Measurements from ENCODE around the gene FAM227B.

The FAM227B gene

DNA sequence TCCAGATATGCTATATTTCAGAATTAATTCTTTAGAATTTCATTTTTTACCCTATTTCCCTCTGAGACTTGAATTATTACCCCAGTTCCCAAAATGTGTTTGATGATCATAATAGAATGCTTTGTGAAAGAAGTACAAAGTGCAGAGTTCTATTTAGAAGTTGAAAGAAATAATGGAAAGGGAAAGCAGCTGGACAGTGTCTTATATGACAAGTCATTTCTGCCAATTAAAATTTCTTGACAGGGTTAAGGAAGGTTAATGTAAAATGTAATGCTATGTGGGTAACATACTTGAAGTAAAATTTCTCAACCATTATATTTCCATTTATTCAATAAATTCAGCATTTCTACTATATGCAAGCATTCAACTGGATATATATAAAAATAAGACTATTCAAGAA is 164.5 kb downstream of the FAM227B start:
- Histone ChIP-seq H3K27me3 (ENCODE audit: insufficient read depth, low read length, poor library complexity, severe bottlenecking) (no peaks in the 10 kb centered on the region), H3K79me2 (ENCODE audit: insufficient read depth, low read length) (no peaks in the 10 kb centered on the region), H3K9me3 (ENCODE audit: insufficient read depth, low read depth, low read length) (no peaks in the 10 kb centered on the region), H3K9me2 (replicated peaks; ENCODE audit: low read depth, low read length) (no peaks in the 10 kb centered on the region), H3K4me3 (ENCODE audit: low read length, poor library complexity, severe bottlenecking) (no peak overlapping the region), H3K36me3 (ENCODE audit: insufficient read depth, low read length) (no peaks in the 10 kb centered on the region), H3K4me2 (ENCODE audit: low read depth, low read length, poor library complexity, severe bottlenecking) (no peak overlapping the region), H3K9ac (ENCODE audit: low read depth, low read length, poor library complexity, severe bottlenecking) (no peak overlapping the region), H2AFZ (ENCODE audit: low read length) (no peak overlapping the region), H3F3A (ENCODE audit: low read depth) (no peaks in the 10 kb centered on the region), H4K20me1 (ENCODE audit: insufficient read depth, low read length, poor library complexity, severe bottlenecking) (no peaks in the 10 kb centered on the region), H3K4me1 (ENCODE audit: insufficient read depth, low read length, poor library complexity, severe bottlenecking) (no peaks in the 10 kb centered on the region)
- TF ChIP-seq EZH2phosphoT487 (IDR thresholded peaks at IDR 0.05; ENCODE audit: borderline replicate concordance) = no peak
- TF ChIP-seq, protein P1, sequence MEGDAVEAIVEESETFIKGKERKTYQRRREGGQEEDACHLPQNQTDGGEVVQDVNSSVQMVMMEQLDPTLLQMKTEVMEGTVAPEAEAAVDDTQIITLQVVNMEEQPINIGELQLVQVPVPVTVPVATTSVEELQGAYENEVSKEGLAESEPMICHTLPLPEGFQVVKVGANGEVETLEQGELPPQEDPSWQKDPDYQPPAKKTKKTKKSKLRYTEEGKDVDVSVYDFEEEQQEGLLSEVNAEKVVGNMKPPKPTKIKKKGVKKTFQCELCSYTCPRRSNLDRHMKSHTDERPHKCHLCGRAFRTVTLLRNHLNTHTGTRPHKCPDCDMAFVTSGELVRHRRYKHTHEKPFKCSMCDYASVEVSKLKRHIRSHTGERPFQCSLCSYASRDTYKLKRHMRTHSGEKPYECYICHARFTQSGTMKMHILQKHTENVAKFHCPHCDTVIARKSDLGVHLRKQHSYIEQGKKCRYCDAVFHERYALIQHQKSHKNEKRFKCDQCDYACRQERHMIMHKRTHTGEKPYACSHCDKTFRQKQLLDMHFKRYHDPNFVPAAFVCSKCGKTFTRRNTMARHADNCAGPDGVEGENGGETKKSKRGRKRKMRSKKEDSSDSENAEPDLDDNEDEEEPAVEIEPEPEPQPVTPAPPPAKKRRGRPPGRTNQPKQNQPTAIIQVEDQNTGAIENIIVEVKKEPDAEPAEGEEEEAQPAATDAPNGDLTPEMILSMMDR (conservative IDR thresholded peaks at IDR 0.05; ENCODE audit: low read length) = no peak

DNA sequence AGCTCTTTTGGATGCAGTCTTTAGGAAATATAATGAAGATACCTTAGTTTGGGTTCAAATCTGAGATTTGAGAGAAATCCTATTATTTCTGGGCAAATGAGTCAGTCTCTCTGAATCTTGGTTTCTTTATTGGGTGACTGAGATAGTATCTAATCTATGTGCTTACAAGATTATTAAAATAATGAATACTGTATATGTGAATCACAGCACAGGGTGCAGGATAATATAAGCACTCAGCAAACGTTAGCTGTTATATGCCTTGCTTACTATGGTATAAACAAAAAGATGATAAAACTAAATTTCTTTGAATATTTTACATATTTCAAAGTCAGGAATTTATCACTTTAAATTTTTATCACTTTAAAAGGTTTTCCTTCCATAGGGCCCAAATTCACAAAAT is 168.0 kb downstream of the FAM227B start:
- H3K79me2 ChIP-seq (ENCODE audit: insufficient read depth, low read length) = no peaks in the 10 kb centered on the region
- H3K9me2 ChIP-seq (replicated peaks; ENCODE audit: low read depth, low read length) = no peaks in the 10 kb centered on the region
- no peak overlapping the region for H3K4me3 ChIP-seq (ENCODE audit: low read length, poor library complexity, severe bottlenecking)
- no peaks in the 10 kb centered on the region for H3K9me3 ChIP-seq (ENCODE audit: insufficient read depth, low read depth, low read length)
- H3K27me3 ChIP-seq (ENCODE audit: insufficient read depth, low read length, poor library complexity, severe bottlenecking) = no peaks in the 10 kb centered on the region
- no peaks in the 10 kb centered on the region for H3K36me3 ChIP-seq (ENCODE audit: insufficient read depth, low read length)
- H2AFZ ChIP-seq (ENCODE audit: low read length) = no peak overlapping the region
- TF ChIP-seq EZH2phosphoT487 (IDR thresholded peaks at IDR 0.05; ENCODE audit: borderline replicate concordance) = no peak
- TF ChIP-seq, protein P1 (conservative IDR thresholded peaks at IDR 0.05; ENCODE audit: low read length) = no peak
- no peaks in the 10 kb centered on the region for H3K4me1 ChIP-seq (ENCODE audit: insufficient read depth, low read length, poor library complexity, severe bottlenecking)
- no peaks in the 10 kb centered on the region for H3F3A ChIP-seq (ENCODE audit: low read depth)
- no peak overlapping the region for H3K4me2 ChIP-seq (ENCODE audit: low read depth, low read length, poor library complexity, severe bottlenecking)
- H3K9ac ChIP-seq (ENCODE audit: low read depth, low read length, poor library complexity, severe bottlenecking) = no peak overlapping the region
- no peaks in the 10 kb centered on the region for H4K20me1 ChIP-seq (ENCODE audit: insufficient read depth, low read length, poor library complexity, severe bottlenecking)

- Histone ChIP-seq H3K36me3 (ENCODE audit: insufficient read depth, low read length) (no peaks in the 10 kb centered on the region), H3K27me3 (ENCODE audit: insufficient read depth, low read length, poor library complexity, severe bottlenecking) (no peaks in the 10 kb centered on the region), H3K9ac (ENCODE audit: low read depth, low read length, poor library complexity, severe bottlenecking) (no peak overlapping the region), H3K9me2 (replicated peaks; ENCODE audit: low read depth, low read length) (no peaks in the 10 kb centered on the region), H3F3A (ENCODE audit: low read depth) (no peaks in the 10 kb centered on the region), H2AFZ (ENCODE audit: low read length) (no peak overlapping the region), H3K9me3 (ENCODE audit: insufficient read depth, low read depth, low read length) (no peaks in the 10 kb centered on the region), H3K4me1 (ENCODE audit: insufficient read depth, low read length, poor library complexity, severe bottlenecking) (peaks cover 27% of the 10 kb centered on the region), H4K20me1 (ENCODE audit: insufficient read depth, low read length, poor library complexity, severe bottlenecking) (no peaks in the 10 kb centered on the region), H3K4me3 (ENCODE audit: low read length, poor library complexity, severe bottlenecking) (no peak overlapping the region), H3K79me2 (ENCODE audit: insufficient read depth, low read length) (no peaks in the 10 kb centered on the region), H3K4me2 (ENCODE audit: low read depth, low read length, poor library complexity, severe bottlenecking) (no peak overlapping the region)
- TF ChIP-seq, protein P1 (conservative IDR thresholded peaks at IDR 0.05; ENCODE audit: low read length) = no peak
- no peak for TF ChIP-seq EZH2phosphoT487 (IDR thresholded peaks at IDR 0.05; ENCODE audit: borderline replicate concordance)
Observed at GRCh38 chr15:49441816-49442215, 178.8 kb downstream of the FAM227B start.

All from Loucy (cell line).